Small intestine (tissue), 7 donors: ENCODE measurements around the gene TLE3. TPM values are rescaled to one million over a fixed set of nuclear protein-coding genes. Genes with fewer than 3 reads are reported as not detected.

Experiments
- DNase-seq, 2 donors: peaks; one replicate each; pipeline versions ENCODE4 v3.0.0 to v3.0.0-alpha.2; 2013
- FAIRE-seq: peaks from 2 replicates; lab custom pipeline; 2012; peaks lifted over from hg19 to GRCh38; lab: Jason Lieb, UNC
- H3K27ac ChIP-seq, 3 donors: one replicate each; pipeline ENCODE4 v1.5.1; 2013; ENCODE audit warnings: low read length in 2 of 3, mild to moderate bottlenecking in 2 of 3, control low read depth in 1 of 3, inconsistent platforms in 1 of 3, low read depth in 1 of 3, moderate library complexity in 1 of 3
- H3K27me3 ChIP-seq, 3 donors: one replicate each; pipeline ENCODE4 v1.6.1; 2013; ENCODE audit warnings: low read length in 3 of 3, inconsistent platforms in 1 of 3; ENCODE audit not compliant: control insufficient read depth in 3 of 3, insufficient read depth in 3 of 3
- H3K36me3 ChIP-seq, 3 donors: one replicate each; pipeline ENCODE4 v1.6.1; 2013; ENCODE audit warnings: low read length in 3 of 3, inconsistent platforms in 1 of 3, low read depth in 1 of 3, mild to moderate bottlenecking in 1 of 3, moderate library complexity in 1 of 3; ENCODE audit not compliant: control insufficient read depth in 3 of 3, insufficient read depth in 2 of 3
- H3K4me1 ChIP-seq, 3 donors: one replicate each; pipeline ENCODE4 v1.6.1; 2013; ENCODE audit warnings: low read length in 2 of 3, inconsistent platforms in 1 of 3, low read depth in 1 of 3, mild to moderate bottlenecking in 1 of 3, moderate library complexity in 1 of 3; ENCODE audit not compliant: control insufficient read depth in 3 of 3, insufficient read depth in 2 of 3
- H3K4me3 ChIP-seq, 3 donors: one replicate each; pipeline ENCODE4 v1.5.1; 2013; ENCODE audit warnings: low read length in 3 of 3, control low read depth in 1 of 3, inconsistent platforms in 1 of 3, low read depth in 1 of 3, mild to moderate bottlenecking in 1 of 3, moderate library complexity in 1 of 3
- H3K9me3 ChIP-seq, 2 donors: one replicate each; pipeline ENCODE4 v1.6.1; 2013; ENCODE audit warnings: low read depth in 1 of 2, low read length in 1 of 2; ENCODE audit not compliant: control insufficient read depth in 2 of 2, insufficient read depth in 1 of 2
- WGBS, 3 donors: extraction: QIAGEN DNeasy Blood & Tissue Kit; methylation state at CpG; one replicate each; pipeline ENCODE4 v1.1.7; 2013; 5-methylcytosine and 5-hydroxymethylcytosine counted together
- polyA plus RNA-seq, 4 donors: library from polyadenylated mRNA; stranded (reverse) in 3 of 4; unstranded in 1 of 4; fragments of 200-250 nt in 3 of 4; fragments of 120-200 nt in 1 of 4; gene quantifications; one replicate each; pipeline versions ENCODE4 v1.2.1 to v1.2.3, GENCODE V29; 2013
- donor health status: healthy with polysubstance abuse.
- donor health status: control.
- donor health status: control.
- donor health status: Bipolar disorder and iron deficiency.
- donor health status: healthy.

The TLE3 gene
- polyA plus RNA-seq, 4 donors: 14.3 to 51.1 (median 18.4) TPM

GRCh38 chr15:70069716-70070115 is 28.0 kb downstream of the TLE3 start:
- Histone ChIP-seq H3K4me3 (no peak overlapping the region), H3K9me3 (no peaks in the 10 kb centered on the region), H3K27ac (no peak overlapping the region), H3K27me3 (no peaks in the 10 kb centered on the region), H3K4me1 (peaks cover 0 to 18% (median 11%) of the 10 kb centered on the region in 3 donors), H3K36me3 (peaks cover 16 to 90% (median 34%) of the 10 kb centered on the region in 3 donors)
- DNase-seq (no peak), FAIRE-seq (no peak)
- WGBS, 3 donors: 91 to 92% (median 91%) methylated on average over 7 of the region's 7 CpGs

- Histone ChIP-seq H3K9me3 (no peaks in the 10 kb centered on the region), H3K4me3 (no peak overlapping the region), H3K4me1 (peaks cover 0 to 24% (median 14%) of the 10 kb centered on the region in 3 donors), H3K27me3 (no peaks in the 10 kb centered on the region), H3K27ac (peak overlapping the region in 1 of 3 donors; percentile 20), H3K36me3 (peaks cover 10 to 91% (median 28%) of the 10 kb centered on the region in 3 donors)
- no peak for FAIRE-seq
- WGBS, 3 donors: 70 to 83% (median 74%) methylated on average over 9 of the region's 9 CpGs
- DNase-seq: peak in 1 of 2 donors; percentile 79
These were observed 28.7 kb downstream of the TLE3 start for GRCh38 chr15:70068783-70069565.

- no peak for FAIRE-seq
- no peaks in the 10 kb centered on the region for H3K9me3 ChIP-seq
- peaks cover 14 to 91% (median 20%) of the 10 kb centered on the region in 3 donors for H3K36me3 ChIP-seq
- H3K4me3 ChIP-seq: no peak overlapping the region
- no peak overlapping the region for H3K27ac ChIP-seq
- H3K27me3 ChIP-seq: no peaks in the 10 kb centered on the region
- 88 to 97% (median 92%) methylated on average over 6 of the region's 6 CpGs for WGBS, 3 donors
- no peak for DNase-seq
- peaks cover 0 to 36% (median 14%) of the 10 kb centered on the region in 3 donors for H3K4me1 ChIP-seq
These were observed 30.0 kb downstream of the TLE3 start for GRCh38 chr15:70067681-70068080.

- peaks cover 0 to 41% (median 14%) of the 10 kb centered on the region in 3 donors for H3K4me1 ChIP-seq
- no peaks in the 10 kb centered on the region for H3K9me3 ChIP-seq
- FAIRE-seq (no peak), DNase-seq (no peak)
- peaks cover 14 to 91% (median 20%) of the 10 kb centered on the region in 3 donors for H3K36me3 ChIP-seq
- no peak overlapping the region for H3K4me3 ChIP-seq
- no peaks in the 10 kb centered on the region for H3K27me3 ChIP-seq
- H3K27ac ChIP-seq: no peak overlapping the region
- WGBS, 3 donors: 93 to 100% (median 95%) methylated on average over 2 of the region's 2 CpGs
These were observed 30.7 kb downstream of the TLE3 start for GRCh38 chr15:70067011-70067410.

- no peaks in the 10 kb centered on the region for H3K9me3 ChIP-seq
- peaks cover 0 to 47% (median 17%) of the 10 kb centered on the region in 3 donors for H3K4me1 ChIP-seq
- H3K4me3 ChIP-seq: no peak overlapping the region
- DNase-seq: no peak
- 62 to 81% (median 75%) methylated on average over 5 of the region's 5 CpGs for WGBS, 3 donors
- H3K27ac ChIP-seq: no peak overlapping the region
- no peaks in the 10 kb centered on the region for H3K27me3 ChIP-seq
- H3K36me3 ChIP-seq: peaks cover 10 to 91% (median 14%) of the 10 kb centered on the region in 3 donors
- FAIRE-seq: no peak
These were observed 31.3 kb downstream of the TLE3 start for GRCh38 chr15:70066447-70066846.

- no peaks in the 10 kb centered on the region for H3K9me3 ChIP-seq
- no peaks in the 10 kb centered on the region for H3K27me3 ChIP-seq
- DNase-seq: peak in 1 of 2 donors; percentile 12
- peaks cover 0 to 51% (median 17%) of the 10 kb centered on the region in 3 donors for H3K4me1 ChIP-seq
- H3K36me3 ChIP-seq: peaks cover 8 to 91% (median 12%) of the 10 kb centered on the region in 3 donors
- WGBS, 3 donors: 63 to 84% (median 75%) methylated on average over 12 of the region's 12 CpGs
- no peak for FAIRE-seq
- no peak overlapping the region for H3K27ac ChIP-seq
- no peak overlapping the region for H3K4me3 ChIP-seq
These were observed 31.7 kb downstream of the TLE3 start for GRCh38 chr15:70066004-70066403.

- Histone ChIP-seq H3K27me3 (no peaks in the 10 kb centered on the region), H3K4me3 (no peak overlapping the region), H3K9me3 (no peaks in the 10 kb centered on the region), H3K36me3 (peaks cover 8 to 93% (median 13%) of the 10 kb centered on the region in 3 donors), H3K4me1 (peaks cover 0 to 53% (median 17%) of the 10 kb centered on the region in 3 donors), H3K27ac (peak overlapping the region in 2 of 3 donors; percentile 21 to 32)
- WGBS, 3 donors: 19 to 61% (median 47%) methylated on average over 6 of the region's 6 CpGs
- peak; percentile 44 to 90 for DNase-seq
- FAIRE-seq: no peak
These were observed 32.6 kb downstream of the TLE3 start for GRCh38 chr15:70065006-70065722.

GRCh38 chr15:70064441-70064840 is 33.3 kb downstream of the TLE3 start:
- WGBS, 3 donors: 61 to 76% (median 74%) methylated on average over 4 of the region's 4 CpGs
- DNase-seq: no peak
- H3K4me1 ChIP-seq: peaks cover 0 to 53% (median 15%) of the 10 kb centered on the region in 3 donors
- H3K4me3 ChIP-seq: no peak overlapping the region
- H3K27ac ChIP-seq: no peak overlapping the region
- H3K36me3 ChIP-seq: peaks cover 13 to 93% (median 16%) of the 10 kb centered on the region in 3 donors
- FAIRE-seq: no peak
- no peaks in the 10 kb centered on the region for H3K27me3 ChIP-seq
- H3K9me3 ChIP-seq: no peaks in the 10 kb centered on the region
